Trophoblast cell (in vitro differentiated cells and primary cell): Measurements from ENCODE around the gene GCSAML.

Experiments used
- DNase-seq, 2 donors: peaks; one replicate each; pipeline ENCODE4 v3.0.0-alpha.2; 2016
- H2AFZ ChIP-seq: 2 replicates; pipeline ENCODE4 v1.6.1; 2013; ENCODE audit warnings: low read length, moderate library complexity, mild to moderate bottlenecking; ENCODE audit not compliant: insufficient read depth, poor library complexity
- H2AK5ac ChIP-seq: 2 replicates; pipeline ENCODE4 v1.6.1; 2013; ENCODE audit warnings: mild to moderate bottlenecking, low read length
- H2BK120ac ChIP-seq: 2 replicates; pipeline ENCODE4 v1.6.1; 2013; ENCODE audit warnings: low read length, mild to moderate bottlenecking, moderate library complexity; ENCODE audit not compliant: insufficient read depth, poor library complexity
- H2BK12ac ChIP-seq: 2 replicates; pipeline ENCODE4 v1.6.1; 2013; ENCODE audit warnings: mild to moderate bottlenecking, low read length, moderate library complexity
- H2BK5ac ChIP-seq: 2 replicates; pipeline ENCODE4 v1.6.1; 2013; ENCODE audit warnings: low read length, low read depth, moderate library complexity, mild to moderate bottlenecking; ENCODE audit not compliant: poor library complexity
- H3K14ac ChIP-seq: 2 replicates; pipeline ENCODE4 v1.6.1; 2013; ENCODE audit warnings: mild to moderate bottlenecking, low read length
- H3K18ac ChIP-seq: 2 replicates; pipeline ENCODE4 v1.6.1; 2013; ENCODE audit warnings: mild to moderate bottlenecking, low read length
- H3K23ac ChIP-seq: 2 replicates; pipeline ENCODE4 v1.6.1; 2013; ENCODE audit warnings: low read length
- H3K27ac ChIP-seq: 2 replicates; pipeline ENCODE4 v1.5.1; 2013; ENCODE audit warnings: low read depth, mild to moderate bottlenecking, inconsistent platforms, low read length, moderate library complexity
- H3K27me3 ChIP-seq: 2 replicates; pipeline ENCODE4 v1.6.1; 2013; ENCODE audit warnings: inconsistent platforms, mild to moderate bottlenecking, low read length, moderate library complexity; ENCODE audit not compliant: insufficient read depth
- H3K36me3 ChIP-seq, 2 experiments: 1 replicate in 1 of 2; 2 replicates in 1 of 2; pipeline ENCODE4 v1.6.1; 2013; ENCODE audit warnings: low read length in 2 of 2, mild to moderate bottlenecking in 2 of 2, moderate library complexity in 1 of 2; ENCODE audit not compliant: insufficient read depth in 2 of 2, control insufficient read depth in 1 of 2
- H3K4ac ChIP-seq: 2 replicates; pipeline ENCODE4 v1.6.1; 2013; ENCODE audit warnings: low read depth, mild to moderate bottlenecking, low read length, moderate library complexity
- H3K4me1 ChIP-seq, 2 experiments: 1 replicate in 1 of 2; 2 replicates in 1 of 2; pipeline ENCODE4 v1.6.1; 2013; ENCODE audit warnings: low read length in 2 of 2, mild to moderate bottlenecking in 2 of 2, moderate library complexity in 1 of 2; ENCODE audit not compliant: insufficient read depth in 2 of 2, control insufficient read depth in 1 of 2
- H3K4me2 ChIP-seq: 2 replicates; pipeline ENCODE4 v1.6.1; 2013; ENCODE audit warnings: inconsistent platforms, mild to moderate bottlenecking, low read length, moderate library complexity
- H3K4me3 ChIP-seq: 2 replicates; pipeline ENCODE4 v1.5.1; 2013; ENCODE audit warnings: mild to moderate bottlenecking, low read depth, low read length, inconsistent platforms
- H3K79me1 ChIP-seq: one replicate; pipeline ENCODE4 v1.6.1; 2013; ENCODE audit warnings: low read length
- H3K79me2 ChIP-seq: 2 replicates; pipeline ENCODE4 v1.6.1; 2013; ENCODE audit warnings: low read length, mild to moderate bottlenecking; ENCODE audit not compliant: control insufficient read depth, insufficient read depth, poor library complexity
- H3K9ac ChIP-seq: 2 replicates; pipeline ENCODE4 v1.6.1; 2013; ENCODE audit warnings: mild to moderate bottlenecking, low read length
- H3K9me3 ChIP-seq: 2 replicates; pipeline ENCODE4 v1.6.1; 2013; ENCODE audit warnings: low read depth, mild to moderate bottlenecking, control low read depth, inconsistent platforms, low read length; ENCODE audit not compliant: insufficient read depth
- H4K12ac ChIP-seq: 2 replicates; pipeline ENCODE4 v1.6.1; 2013; ENCODE audit warnings: low read depth, mild to moderate bottlenecking, low read length, moderate library complexity
- H4K8ac ChIP-seq: 2 replicates; pipeline ENCODE4 v1.6.1; 2013; ENCODE audit warnings: low read depth, mild to moderate bottlenecking, low read length, moderate library complexity
- H4K91ac ChIP-seq: one replicate; pipeline ENCODE4 v1.6.1; 2013; ENCODE audit warnings: low read depth, mild to moderate bottlenecking, low read length, moderate library complexity
- WGBS: extraction: QIAGEN DNeasy Blood & Tissue Kit; methylation state at CpG from one replicate; pipeline ENCODE4 v1.1.7; 2013; ENCODE audit warnings: missing lambda C conversion rate; ENCODE audit not compliant: insufficient read length, insufficient coverage; ENCODE audit errors: extremely low coverage; 5-methylcytosine and 5-hydroxymethylcytosine counted together

GCSAML gene

GRCh38 chr1:247548092-247548491 lies 842 bp upstream of the GCSAML start:
- H3K4me1 ChIP-seq = peaks cover 6 to 7% of the 10 kb centered on the region in 2 experiments
- H2BK5ac ChIP-seq = peak overlapping the region; percentile 26
- H4K8ac ChIP-seq = peak overlapping the region; percentile 58
- H3K27ac ChIP-seq = no peak overlapping the region
- no peak overlapping the region for H3K4me3 ChIP-seq
- H3K79me2 ChIP-seq = peaks cover 3% of the 10 kb centered on the region
- no peaks in the 10 kb centered on the region for H3K36me3 ChIP-seq
- H3K79me1 ChIP-seq = peaks cover 25% of the 10 kb centered on the region
- H2AFZ ChIP-seq = no peak overlapping the region
- H3K9me3 ChIP-seq = no peaks in the 10 kb centered on the region
- H3K4me2 ChIP-seq = no peak overlapping the region
- H3K18ac ChIP-seq = no peak overlapping the region
- peak overlapping the region; percentile 99 for H2BK12ac ChIP-seq
- H2BK120ac ChIP-seq = peak overlapping the region; percentile 91
- no peak overlapping the region for H4K12ac ChIP-seq
- DNase-seq = no peak
- no peak overlapping the region for H3K14ac ChIP-seq
- no peak overlapping the region for H2AK5ac ChIP-seq
- H3K4ac ChIP-seq = no peak overlapping the region
- no peak overlapping the region for H3K23ac ChIP-seq
- H4K91ac ChIP-seq = peak overlapping the region; percentile 83
- H3K27me3 ChIP-seq = no peaks in the 10 kb centered on the region
- no peak overlapping the region for H3K9ac ChIP-seq
- no CpG with 5 or more reads among the region's 5 CpGs for WGBS

- H3K79me2 ChIP-seq = peaks cover 3% of the 10 kb centered on the region
- no peaks in the 10 kb centered on the region for H3K9me3 ChIP-seq
- no peaks in the 10 kb centered on the region for H3K36me3 ChIP-seq
- no peak overlapping the region for H2AFZ ChIP-seq
- H3K9ac ChIP-seq = no peak overlapping the region
- no peak overlapping the region for H3K4ac ChIP-seq
- peak; percentile 67 to 91 for DNase-seq
- peak overlapping the region; percentile 87 for H2BK120ac ChIP-seq
- H2BK5ac ChIP-seq = no peak overlapping the region
- no peak overlapping the region for H2AK5ac ChIP-seq
- WGBS = no CpG with 5 or more reads among the region's 1 CpG
- H4K12ac ChIP-seq = no peak overlapping the region
- peaks cover 6 to 9% of the 10 kb centered on the region in 2 experiments for H3K4me1 ChIP-seq
- H4K8ac ChIP-seq = no peak overlapping the region
- H3K4me3 ChIP-seq = no peak overlapping the region
- H3K79me1 ChIP-seq = peaks cover 27% of the 10 kb centered on the region
- no peak overlapping the region for H4K91ac ChIP-seq
- no peaks in the 10 kb centered on the region for H3K27me3 ChIP-seq
- H2BK12ac ChIP-seq = no peak overlapping the region
- H3K4me2 ChIP-seq = no peak overlapping the region
- no peak overlapping the region for H3K23ac ChIP-seq
- H3K18ac ChIP-seq = no peak overlapping the region
- H3K14ac ChIP-seq = no peak overlapping the region
- H3K27ac ChIP-seq = peak overlapping the region; percentile 99
Measured at GRCh38 chr1:247551721-247552120, 2.8 kb downstream of the GCSAML start.

DNA sequence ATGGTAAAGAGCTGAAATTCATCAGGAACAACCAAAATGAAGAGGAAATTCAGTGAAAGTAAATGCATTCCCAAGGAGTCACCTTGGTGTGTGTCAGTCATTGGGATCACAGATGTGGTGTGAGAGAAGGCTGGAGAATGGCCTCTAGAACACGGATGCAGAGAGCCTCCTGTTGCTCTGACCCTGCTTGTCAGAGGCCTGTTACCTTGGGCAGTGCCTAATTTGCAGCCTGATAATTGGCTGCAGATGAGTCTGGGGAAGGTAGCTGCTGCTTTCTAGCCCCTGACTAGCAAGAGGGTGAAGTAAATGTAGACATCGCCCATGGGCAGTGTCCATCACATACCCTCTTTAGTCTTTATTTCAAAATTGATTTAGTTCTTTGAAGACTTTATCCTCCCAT lies 3.3 kb downstream of the GCSAML start:
- Histone ChIP-seq H3K36me3 (no peaks in the 10 kb centered on the region), H4K8ac (peak overlapping the region; percentile 74), H3K4me2 (peak overlapping the region; percentile 56), H2BK12ac (peak overlapping the region; percentile 67), H3K4ac (peak overlapping the region; percentile 66), H3K23ac (peak overlapping the region; percentile 13), H3K4me3 (no peak overlapping the region), H3K18ac (peak overlapping the region; percentile 39), H3K79me1 (peaks cover 27% of the 10 kb centered on the region), H3K27ac (peak overlapping the region; percentile 99), H2AFZ (peak overlapping the region; percentile 43), H2BK5ac (peak overlapping the region; percentile 91), H2BK120ac (peak overlapping the region; percentile 87), H3K9ac (peak overlapping the region; percentile 65), H3K27me3 (no peaks in the 10 kb centered on the region), H4K12ac (peak overlapping the region; percentile 34), H4K91ac (peak overlapping the region; percentile 98), H3K9me3 (no peaks in the 10 kb centered on the region), H2AK5ac (peak overlapping the region; percentile 72), H3K4me1 (peaks cover 6 to 9% of the 10 kb centered on the region in 2 experiments), H3K14ac (peak overlapping the region; percentile 80), H3K79me2 (peaks cover 3% of the 10 kb centered on the region)
- no peak for DNase-seq
- no CpG with 5 or more reads among the region's 2 CpGs for WGBS

- no peak overlapping the region for H4K12ac ChIP-seq
- no peak overlapping the region for H2BK120ac ChIP-seq
- H3K79me1 ChIP-seq = peaks cover 29% of the 10 kb centered on the region
- H3K23ac ChIP-seq = no peak overlapping the region
- no peak overlapping the region for H3K14ac ChIP-seq
- H3K27ac ChIP-seq = no peak overlapping the region
- no peak overlapping the region for H3K4ac ChIP-seq
- no peak overlapping the region for H3K4me2 ChIP-seq
- H2AFZ ChIP-seq = no peak overlapping the region
- H3K36me3 ChIP-seq = no peaks in the 10 kb centered on the region
- H2AK5ac ChIP-seq = no peak overlapping the region
- H3K27me3 ChIP-seq = no peaks in the 10 kb centered on the region
- H3K18ac ChIP-seq = no peak overlapping the region
- DNase-seq = peak in 1 of 2 donors; percentile 40
- H3K4me1 ChIP-seq = peaks cover 9 to 15% of the 10 kb centered on the region in 2 experiments
- no peaks in the 10 kb centered on the region for H3K79me2 ChIP-seq
- no peak overlapping the region for H3K9ac ChIP-seq
- H3K9me3 ChIP-seq = no peaks in the 10 kb centered on the region
- H4K91ac ChIP-seq = no peak overlapping the region
- H4K8ac ChIP-seq = no peak overlapping the region
- H2BK5ac ChIP-seq = no peak overlapping the region
- H2BK12ac ChIP-seq = no peak overlapping the region
- no peak overlapping the region for H3K4me3 ChIP-seq
- WGBS = no CpG with 5 or more reads among the region's 2 CpGs
Measured at GRCh38 chr1:247557926-247558674, 9.2 kb downstream of the GCSAML start.
